Liver (tissue), 9 donors: Measurements from ENCODE around the gene P2RX7. TPM values are rescaled to one million over a fixed set of nuclear protein-coding genes. Genes with fewer than 3 reads are reported as not detected.
"Not testable (repeated sequence)": the region's sequence is repeated elsewhere in the genome, so short reads cannot be mapped to it uniquely, and the experiment has no call there.

ENCODE experiments used
- DNase-seq: peaks from one replicate; pipeline ENCODE4 v3.0.0-alpha.2; 2017; ENCODE audit warnings: low spot score
- H3K27ac ChIP-seq, 2 donors: one replicate each; pipeline ENCODE4 v1.7.0; 2013; ENCODE audit warnings: inconsistent platforms in 2 of 2, low read length in 2 of 2, control low read depth in 1 of 2, low read depth in 1 of 2, mild to moderate bottlenecking in 1 of 2
- H3K27me3 ChIP-seq, 4 donors: one replicate each; pipeline versions ENCODE4 v1.6.1 to v1.7.0; 2013; ENCODE audit warnings: low read length in 3 of 4, inconsistent platforms in 1 of 4, mild to moderate bottlenecking in 1 of 4, moderate library complexity in 1 of 4; ENCODE audit not compliant: control insufficient read depth in 4 of 4, insufficient read depth in 4 of 4
- H3K36me3 ChIP-seq, 4 donors: one replicate each; pipeline versions ENCODE4 v1.6.1 to v1.7.0; 2013; ENCODE audit warnings: low read length in 3 of 4, mild to moderate bottlenecking in 3 of 4, low read depth in 1 of 4, moderate library complexity in 1 of 4; ENCODE audit not compliant: control insufficient read depth in 4 of 4, insufficient read depth in 3 of 4
- H3K4me1 ChIP-seq, 4 donors: one replicate each; pipeline versions ENCODE4 v1.6.1 to v1.7.0; 2013; ENCODE audit warnings: low read length in 3 of 4, mild to moderate bottlenecking in 3 of 4, moderate library complexity in 1 of 4; ENCODE audit not compliant: control insufficient read depth in 4 of 4, insufficient read depth in 4 of 4
- H3K4me3 ChIP-seq, 3 donors: one replicate each; pipeline versions ENCODE4 v1.6.1 to v1.7.0; 2013; ENCODE audit warnings: low read length in 3 of 3, control low read depth in 1 of 3, low read depth in 1 of 3, mild to moderate bottlenecking in 1 of 3
- H3K9ac ChIP-seq, 2 donors: one replicate each; pipeline ENCODE4 v1.7.0; 2013; ENCODE audit warnings: low read length in 2 of 2, mild to moderate bottlenecking in 2 of 2, moderate library complexity in 2 of 2, control low read depth in 1 of 2, low read depth in 1 of 2
- H3K9me3 ChIP-seq, 4 donors: one replicate each; pipeline versions ENCODE4 v1.6.1 to v1.7.0; 2013; ENCODE audit warnings: low read length in 3 of 4; ENCODE audit not compliant: control insufficient read depth in 4 of 4
- EGR1 ChIP-seq, 2 donors: IDR thresholded peaks; 2 replicates each; pipeline ENCODE4 v1.6.1; 2016 to 2018; ENCODE audit warnings: antibody characterized with exemption in 2 of 2, low read depth in 2 of 2
- FOXA1 ChIP-seq: IDR thresholded peaks from 2 replicates; pipeline ENCODE4 v1.6.1; 2016; ENCODE audit warnings: antibody characterized with exemption
- FOXA2 ChIP-seq: IDR thresholded peaks from 2 replicates; pipeline ENCODE4 v1.6.1; 2016; ENCODE audit warnings: antibody characterized with exemption
- GABPA ChIP-seq, 2 donors: IDR thresholded peaks in 1 of 2; conservative IDR thresholded peaks in 1 of 2; 2 replicates each; pipeline ENCODE4 v1.6.1; 2016; ENCODE audit warnings: antibody characterized with exemption in 2 of 2, mild to moderate bottlenecking in 1 of 2, moderate library complexity in 1 of 2
- HNF4A ChIP-seq, 2 donors: conservative IDR thresholded peaks; 2 replicates each; pipeline ENCODE4 v1.6.1; 2016; ENCODE audit warnings: antibody characterized with exemption in 2 of 2, mild to moderate bottlenecking in 2 of 2
- RAD21 ChIP-seq, 2 donors: IDR thresholded peaks; 2 replicates each; pipeline ENCODE4 v1.6.1; 2016; ENCODE audit warnings: antibody characterized with exemption in 2 of 2, mild to moderate bottlenecking in 2 of 2
- RXRA ChIP-seq, 2 donors: IDR thresholded peaks; 2 replicates each; pipeline ENCODE4 v1.6.1; 2017 to 2018; ENCODE audit warnings: antibody characterized with exemption in 2 of 2, mild to moderate bottlenecking in 1 of 2
- SP1 ChIP-seq: IDR thresholded peaks from 2 replicates; pipeline ENCODE4 v1.6.1; 2018; ENCODE audit warnings: antibody characterized with exemption, mild to moderate bottlenecking
- TAF1 ChIP-seq: conservative IDR thresholded peaks from 2 replicates; pipeline ENCODE4 v1.6.1; 2016; ENCODE audit warnings: antibody characterized with exemption, mild to moderate bottlenecking
- YY1 ChIP-seq: IDR thresholded peaks from 2 replicates; pipeline ENCODE4 v1.6.1; 2016; ENCODE audit warnings: antibody characterized with exemption, mild to moderate bottlenecking
- WGBS: extraction: QIAGEN DNeasy Blood & Tissue Kit; methylation state at CpG from one replicate; pipeline ENCODE4 v1.1.7; 2013; 5-methylcytosine and 5-hydroxymethylcytosine counted together
- polyA plus RNA-seq, 2 donors: library from polyadenylated mRNA; stranded (reverse) in 1 of 2; unstranded in 1 of 2; fragments of 200-250 nt in 1 of 2; fragments of >200 nt in 1 of 2; fragmentation: Nextera tagmentation in 1 of 2; extraction: Ambion mirVana in 1 of 2; gene quantifications; one replicate each; pipeline versions ENCODE4 v1.2.1 to v1.2.3, GENCODE V29; 2013 to 2015
- total RNA-seq, 2 donors: library from RNA; depleted of rRNA; stranded (reverse); fragments of >200 nt; gene quantifications; one replicate each; pipeline ENCODE4 v1.2.3, GENCODE V29; 2014
- TF ChIP-seq, protein P1 (sequence below): IDR thresholded peaks from 2 replicates; pipeline ENCODE4 v1.6.1; 2016; ENCODE audit warnings: antibody characterized with exemption
- TF ChIP-seq, protein P2 (sequence below): fragments of 150-350 bp; IDR thresholded peaks from 2 replicates; pipeline ENCODE4 v1.5.1; 2017; ENCODE audit warnings: improper control_type of control experiment, low read depth, low read length; ENCODE audit not compliant: missing input control
- TF ChIP-seq, protein P3 (sequence below): IDR thresholded peaks from 2 replicates; pipeline ENCODE4 v1.6.1; 2016; ENCODE audit warnings: antibody characterized with exemption
- TF ChIP-seq, protein P4 (sequence below): IDR thresholded peaks from 2 replicates; pipeline ENCODE4 v1.6.1; 2016; ENCODE audit warnings: antibody characterized with exemption, mild to moderate bottlenecking
- donor health status: healthy.
- donor health status: healthy.
- donor health status: healthy.
- donor health status: healthy.
- donor health status: healthy.

P2RX7 gene
- total and polyA plus RNA-seq, 4 donors: 1.2 to 3.2 (median 2.2) TPM

DNA sequence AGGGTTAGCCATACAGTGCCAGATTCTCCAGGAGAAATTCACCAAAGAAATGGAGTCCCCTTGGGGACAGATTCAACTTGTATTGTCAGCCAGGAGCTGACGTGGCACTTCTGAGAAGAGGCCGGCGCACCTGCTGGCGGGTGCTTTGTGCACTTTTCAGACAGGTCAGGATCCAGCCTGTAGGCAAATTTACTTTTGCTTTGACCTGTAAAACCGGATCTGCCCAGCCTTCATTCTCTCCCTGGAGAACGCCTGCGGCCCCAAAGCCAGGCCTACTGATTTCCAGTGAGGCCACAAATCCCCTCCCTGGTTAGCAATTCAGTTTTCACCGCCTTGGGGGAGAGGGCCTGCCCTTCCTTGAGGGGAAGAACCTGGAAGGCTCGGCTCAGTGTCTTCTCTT, 94.6 kb downstream of the P2RX7 start (continued):
- TF ChIP-seq, protein P1, sequence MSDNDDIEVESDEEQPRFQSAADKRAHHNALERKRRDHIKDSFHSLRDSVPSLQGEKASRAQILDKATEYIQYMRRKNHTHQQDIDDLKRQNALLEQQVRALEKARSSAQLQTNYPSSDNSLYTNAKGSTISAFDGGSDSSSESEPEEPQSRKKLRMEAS: peak; percentile 66
- TF ChIP-seq FOXA2: no peak
- peak; percentile 88 for TF ChIP-seq YY1
- TF ChIP-seq EGR1 (IDR thresholded peaks at IDR 0.05; ENCODE audit: low read depth in 2 of 2): no peak
- peak; percentile 37 to 49 for TF ChIP-seq RAD21 (IDR thresholded peaks at IDR 0.05)

- H3K4me3 ChIP-seq: no peak overlapping the region
Measured at GRCh38 chr12:121228919-121229665, 96.4 kb downstream of the P2RX7 start.

DNA sequence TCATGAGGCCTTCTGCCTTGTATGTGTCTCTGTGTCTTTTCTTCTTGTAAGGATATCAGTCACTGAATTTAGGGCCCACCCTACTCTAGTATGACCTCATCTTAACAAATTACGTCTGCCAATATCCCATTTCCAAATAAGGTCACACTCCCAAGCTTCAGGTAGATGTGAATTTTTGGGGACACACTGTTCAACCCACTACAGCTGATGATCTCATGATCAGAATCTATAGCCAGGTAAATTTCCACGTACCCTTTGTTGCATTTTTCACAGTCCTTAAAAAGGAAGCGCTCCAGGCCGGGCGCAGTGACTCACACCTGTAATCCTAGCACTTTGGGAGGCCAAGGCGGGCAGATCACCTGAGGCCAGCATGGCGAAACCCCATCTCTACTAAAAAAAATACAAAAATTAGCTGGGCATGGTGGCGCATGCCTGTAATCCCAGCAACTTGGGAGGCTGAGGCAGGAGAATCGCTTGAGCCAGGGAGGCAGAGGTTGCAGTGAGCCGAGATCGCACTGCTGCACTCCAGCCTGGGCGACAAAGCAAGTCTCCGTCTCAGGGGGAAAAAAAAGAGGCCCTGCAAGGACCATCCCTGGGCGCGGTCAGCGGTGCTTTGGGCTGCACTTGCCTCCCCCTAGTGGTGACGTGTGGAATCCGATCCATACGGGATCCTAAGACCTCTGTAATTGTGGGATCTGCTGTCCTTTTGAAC, 97.3 kb downstream of the P2RX7 start:
- TF ChIP-seq RAD21 (IDR thresholded peaks at IDR 0.05) (peak; percentile 84 to 85), RXRA (IDR thresholded peaks at IDR 0.05) (peak in 1 of 2 donors; percentile 20)
- TF ChIP-seq, protein P2, sequence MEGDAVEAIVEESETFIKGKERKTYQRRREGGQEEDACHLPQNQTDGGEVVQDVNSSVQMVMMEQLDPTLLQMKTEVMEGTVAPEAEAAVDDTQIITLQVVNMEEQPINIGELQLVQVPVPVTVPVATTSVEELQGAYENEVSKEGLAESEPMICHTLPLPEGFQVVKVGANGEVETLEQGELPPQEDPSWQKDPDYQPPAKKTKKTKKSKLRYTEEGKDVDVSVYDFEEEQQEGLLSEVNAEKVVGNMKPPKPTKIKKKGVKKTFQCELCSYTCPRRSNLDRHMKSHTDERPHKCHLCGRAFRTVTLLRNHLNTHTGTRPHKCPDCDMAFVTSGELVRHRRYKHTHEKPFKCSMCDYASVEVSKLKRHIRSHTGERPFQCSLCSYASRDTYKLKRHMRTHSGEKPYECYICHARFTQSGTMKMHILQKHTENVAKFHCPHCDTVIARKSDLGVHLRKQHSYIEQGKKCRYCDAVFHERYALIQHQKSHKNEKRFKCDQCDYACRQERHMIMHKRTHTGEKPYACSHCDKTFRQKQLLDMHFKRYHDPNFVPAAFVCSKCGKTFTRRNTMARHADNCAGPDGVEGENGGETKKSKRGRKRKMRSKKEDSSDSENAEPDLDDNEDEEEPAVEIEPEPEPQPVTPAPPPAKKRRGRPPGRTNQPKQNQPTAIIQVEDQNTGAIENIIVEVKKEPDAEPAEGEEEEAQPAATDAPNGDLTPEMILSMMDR: peak; percentile 82
- WGBS: 49% methylated on average over 19 of the region's 19 CpGs
- peaks cover 0 to 15% (median 7%) of the 10 kb centered on the region in 4 donors for H3K36me3 ChIP-seq

More at GRCh38 chr12:121228919-121229665, 96.4 kb downstream of the P2RX7 start:
- peak overlapping the region; percentile 1 to 15 for H3K27ac ChIP-seq
- H3K27me3 ChIP-seq: no peaks in the 10 kb centered on the region
- DNase-seq: no peak
- WGBS: 96% methylated on average over 24 of the region's 24 CpGs
- TF ChIP-seq HNF4A (conservative IDR thresholded peaks at IDR 0.05) (peak; percentile 33 to 44), SP1 (no peak)
- H3K4me1 ChIP-seq: peaks cover 3 to 26% (median 6%) of the 10 kb centered on the region in 4 donors
- H3K36me3 ChIP-seq: peaks cover 0 to 15% (median 5%) of the 10 kb centered on the region in 4 donors
- no peak overlapping the region for H3K9ac ChIP-seq
- no peaks in the 10 kb centered on the region for H3K9me3 ChIP-seq

DNA sequence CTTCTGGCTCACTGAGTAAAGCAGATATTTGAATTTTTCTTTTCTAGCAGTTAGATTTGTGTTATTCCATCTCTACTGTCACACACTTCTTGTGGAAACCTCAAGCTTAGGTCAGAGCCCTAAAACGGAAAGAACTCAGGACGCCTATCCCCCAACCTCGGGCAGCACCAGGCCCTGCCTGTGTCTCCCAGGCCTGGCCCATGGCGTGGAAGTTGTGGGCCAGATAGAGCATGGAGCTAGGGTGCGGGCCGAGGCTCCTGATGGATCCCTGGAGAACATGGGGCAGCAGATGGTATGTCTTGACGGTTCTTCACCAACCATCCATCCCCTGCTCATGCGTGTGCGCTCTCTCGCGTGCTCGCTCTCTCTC, 97.8 kb downstream of the P2RX7 start:
- DNase-seq: no peak
- WGBS: 90% methylated on average over 12 of the region's 12 CpGs
- H3K4me1 ChIP-seq: peaks cover 3 to 26% (median 6%) of the 10 kb centered on the region in 4 donors
- no peaks in the 10 kb centered on the region for H3K27me3 ChIP-seq
- peaks cover 0 to 15% (median 7%) of the 10 kb centered on the region in 4 donors for H3K36me3 ChIP-seq
- H3K27ac ChIP-seq: no peak overlapping the region
- no peak overlapping the region for H3K9ac ChIP-seq
- H3K9me3 ChIP-seq: no peaks in the 10 kb centered on the region
- H3K4me3 ChIP-seq: no peak overlapping the region
- TF ChIP-seq YY1 (no peak), RAD21 (IDR thresholded peaks at IDR 0.05) (no peak), HNF4A (conservative IDR thresholded peaks at IDR 0.05) (no peak), TAF1 (no peak), SP1 (no peak), FOXA1 (no peak), RXRA (IDR thresholded peaks at IDR 0.05) (no peak), GABPA (IDR thresholded peaks at IDR 0.05 in 1 of 2, conservative IDR thresholded peaks at IDR 0.05 in 1 of 2) (no peak)
- TF ChIP-seq, protein P1: no peak
- TF ChIP-seq, protein P3, sequence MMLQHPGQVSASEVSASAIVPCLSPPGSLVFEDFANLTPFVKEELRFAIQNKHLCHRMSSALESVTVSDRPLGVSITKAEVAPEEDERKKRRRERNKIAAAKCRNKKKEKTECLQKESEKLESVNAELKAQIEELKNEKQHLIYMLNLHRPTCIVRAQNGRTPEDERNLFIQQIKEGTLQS: no peak
- TF ChIP-seq, protein P2: no peak
- TF ChIP-seq, protein P4, sequence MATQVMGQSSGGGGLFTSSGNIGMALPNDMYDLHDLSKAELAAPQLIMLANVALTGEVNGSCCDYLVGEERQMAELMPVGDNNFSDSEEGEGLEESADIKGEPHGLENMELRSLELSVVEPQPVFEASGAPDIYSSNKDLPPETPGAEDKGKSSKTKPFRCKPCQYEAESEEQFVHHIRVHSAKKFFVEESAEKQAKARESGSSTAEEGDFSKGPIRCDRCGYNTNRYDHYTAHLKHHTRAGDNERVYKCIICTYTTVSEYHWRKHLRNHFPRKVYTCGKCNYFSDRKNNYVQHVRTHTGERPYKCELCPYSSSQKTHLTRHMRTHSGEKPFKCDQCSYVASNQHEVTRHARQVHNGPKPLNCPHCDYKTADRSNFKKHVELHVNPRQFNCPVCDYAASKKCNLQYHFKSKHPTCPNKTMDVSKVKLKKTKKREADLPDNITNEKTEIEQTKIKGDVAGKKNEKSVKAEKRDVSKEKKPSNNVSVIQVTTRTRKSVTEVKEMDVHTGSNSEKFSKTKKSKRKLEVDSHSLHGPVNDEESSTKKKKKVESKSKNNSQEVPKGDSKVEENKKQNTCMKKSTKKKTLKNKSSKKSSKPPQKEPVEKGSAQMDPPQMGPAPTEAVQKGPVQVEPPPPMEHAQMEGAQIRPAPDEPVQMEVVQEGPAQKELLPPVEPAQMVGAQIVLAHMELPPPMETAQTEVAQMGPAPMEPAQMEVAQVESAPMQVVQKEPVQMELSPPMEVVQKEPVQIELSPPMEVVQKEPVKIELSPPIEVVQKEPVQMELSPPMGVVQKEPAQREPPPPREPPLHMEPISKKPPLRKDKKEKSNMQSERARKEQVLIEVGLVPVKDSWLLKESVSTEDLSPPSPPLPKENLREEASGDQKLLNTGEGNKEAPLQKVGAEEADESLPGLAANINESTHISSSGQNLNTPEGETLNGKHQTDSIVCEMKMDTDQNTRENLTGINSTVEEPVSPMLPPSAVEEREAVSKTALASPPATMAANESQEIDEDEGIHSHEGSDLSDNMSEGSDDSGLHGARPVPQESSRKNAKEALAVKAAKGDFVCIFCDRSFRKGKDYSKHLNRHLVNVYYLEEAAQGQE: no peak

More for the DNA sequence above, 97.3 kb downstream of the P2RX7 start:
- H3K4me1 ChIP-seq: peaks cover 3 to 26% (median 6%) of the 10 kb centered on the region in 4 donors
- H3K4me3 ChIP-seq, H3K27me3 ChIP-seq, H3K9ac ChIP-seq, H3K9me3 ChIP-seq: not testable (repeated sequence)
- H3K27ac ChIP-seq: peak overlapping the region in 1 of 2 donors; percentile 15
- peak; percentile 79 for DNase-seq
